Right lobe of liver (tissue), 4 donors: ENCODE results near the gene PRKAA1.
"Not testable (repeated sequence)": the region's sequence is repeated elsewhere in the genome, so short reads cannot be mapped to it uniquely, and the experiment has no call there.

Experiments used
- POLR2A ChIP-seq: fragments of 450-650 bp; IDR thresholded peaks from one replicate; pipeline ENCODE4 v1.6.1; 2017; ENCODE audit warnings: antibody characterized with exemption, mild to moderate bottlenecking
- TF ChIP-seq, protein P1 (sequence below), 4 donors: fragments of 200-600 bp in 3 of 4; fragments of 450-650 bp in 1 of 4; IDR thresholded peaks; one replicate each; pipeline versions ENCODE4 v1.5.1 to v1.8.0; 2016 to 2022; ENCODE audit warnings: antibody characterized with exemption in 4 of 4, mild to moderate bottlenecking in 2 of 4
- donor health status: DM: no; HTN: no; CAD: no.
- donor health status: DM: no; HTN: no; CAD: no.
- donor health status: DM: no; HTN: yes; CAD: no.

DNA sequence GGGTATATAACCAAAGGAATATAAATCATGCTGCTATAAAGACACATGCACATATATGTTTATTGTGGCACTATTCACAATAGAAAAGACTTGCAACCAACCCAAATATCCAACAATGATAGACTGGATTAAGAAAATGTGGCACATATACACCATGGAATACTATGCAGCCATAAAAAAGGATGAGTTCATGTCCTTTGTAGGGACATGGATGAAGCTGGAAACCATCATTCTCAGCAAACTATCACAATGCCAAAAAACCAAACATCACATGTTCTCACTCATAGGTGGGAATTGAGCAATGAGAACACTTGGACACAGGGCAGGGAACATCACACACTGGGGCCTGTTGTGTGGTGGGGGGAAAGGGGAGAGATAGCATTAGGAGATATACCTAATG lies 87.6 kb downstream of the PRKAA1 start:
- TF ChIP-seq, protein P1, sequence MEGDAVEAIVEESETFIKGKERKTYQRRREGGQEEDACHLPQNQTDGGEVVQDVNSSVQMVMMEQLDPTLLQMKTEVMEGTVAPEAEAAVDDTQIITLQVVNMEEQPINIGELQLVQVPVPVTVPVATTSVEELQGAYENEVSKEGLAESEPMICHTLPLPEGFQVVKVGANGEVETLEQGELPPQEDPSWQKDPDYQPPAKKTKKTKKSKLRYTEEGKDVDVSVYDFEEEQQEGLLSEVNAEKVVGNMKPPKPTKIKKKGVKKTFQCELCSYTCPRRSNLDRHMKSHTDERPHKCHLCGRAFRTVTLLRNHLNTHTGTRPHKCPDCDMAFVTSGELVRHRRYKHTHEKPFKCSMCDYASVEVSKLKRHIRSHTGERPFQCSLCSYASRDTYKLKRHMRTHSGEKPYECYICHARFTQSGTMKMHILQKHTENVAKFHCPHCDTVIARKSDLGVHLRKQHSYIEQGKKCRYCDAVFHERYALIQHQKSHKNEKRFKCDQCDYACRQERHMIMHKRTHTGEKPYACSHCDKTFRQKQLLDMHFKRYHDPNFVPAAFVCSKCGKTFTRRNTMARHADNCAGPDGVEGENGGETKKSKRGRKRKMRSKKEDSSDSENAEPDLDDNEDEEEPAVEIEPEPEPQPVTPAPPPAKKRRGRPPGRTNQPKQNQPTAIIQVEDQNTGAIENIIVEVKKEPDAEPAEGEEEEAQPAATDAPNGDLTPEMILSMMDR (IDR thresholded peaks at IDR 0.05): not testable (repeated sequence)
- not testable (repeated sequence) for TF ChIP-seq POLR2A
